Measurements from ENCODE around the gene MAPT.
A peak's percentile ranks its signal among the peaks of the same experiment; 100 is the strongest.

The MAPT gene

GRCh38 chr17:45851464-45851863, 42.9 kb upstream of the MAPT start:
- no peak for DNase-seq (ENCODE audit: low read depth in 2 of 2)

GRCh38 chr17:45851873-45852272, 42.5 kb upstream of the MAPT start:
- DNase-seq (ENCODE audit: low read depth in 2 of 2), result no peak
- TF ChIP-seq, protein P1, sequence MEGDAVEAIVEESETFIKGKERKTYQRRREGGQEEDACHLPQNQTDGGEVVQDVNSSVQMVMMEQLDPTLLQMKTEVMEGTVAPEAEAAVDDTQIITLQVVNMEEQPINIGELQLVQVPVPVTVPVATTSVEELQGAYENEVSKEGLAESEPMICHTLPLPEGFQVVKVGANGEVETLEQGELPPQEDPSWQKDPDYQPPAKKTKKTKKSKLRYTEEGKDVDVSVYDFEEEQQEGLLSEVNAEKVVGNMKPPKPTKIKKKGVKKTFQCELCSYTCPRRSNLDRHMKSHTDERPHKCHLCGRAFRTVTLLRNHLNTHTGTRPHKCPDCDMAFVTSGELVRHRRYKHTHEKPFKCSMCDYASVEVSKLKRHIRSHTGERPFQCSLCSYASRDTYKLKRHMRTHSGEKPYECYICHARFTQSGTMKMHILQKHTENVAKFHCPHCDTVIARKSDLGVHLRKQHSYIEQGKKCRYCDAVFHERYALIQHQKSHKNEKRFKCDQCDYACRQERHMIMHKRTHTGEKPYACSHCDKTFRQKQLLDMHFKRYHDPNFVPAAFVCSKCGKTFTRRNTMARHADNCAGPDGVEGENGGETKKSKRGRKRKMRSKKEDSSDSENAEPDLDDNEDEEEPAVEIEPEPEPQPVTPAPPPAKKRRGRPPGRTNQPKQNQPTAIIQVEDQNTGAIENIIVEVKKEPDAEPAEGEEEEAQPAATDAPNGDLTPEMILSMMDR (IDR thresholded peaks at IDR 0.05; ENCODE audit: low read depth, low read length), result no peak
- no peak overlapping the region for H3K4me3 ChIP-seq (replicated peaks in 1 of 2; ENCODE audit: low read depth in 2 of 2, low read length in 2 of 2)

More at GRCh38 chr17:45851464-45851863, 42.9 kb upstream of the MAPT start:
- TF ChIP-seq, protein P1 (IDR thresholded peaks at IDR 0.05; ENCODE audit: low read depth, low read length), result no peak
- no peak overlapping the region for H3K4me3 ChIP-seq (replicated peaks in 1 of 2; ENCODE audit: low read depth in 2 of 2, low read length in 2 of 2)

DNA sequence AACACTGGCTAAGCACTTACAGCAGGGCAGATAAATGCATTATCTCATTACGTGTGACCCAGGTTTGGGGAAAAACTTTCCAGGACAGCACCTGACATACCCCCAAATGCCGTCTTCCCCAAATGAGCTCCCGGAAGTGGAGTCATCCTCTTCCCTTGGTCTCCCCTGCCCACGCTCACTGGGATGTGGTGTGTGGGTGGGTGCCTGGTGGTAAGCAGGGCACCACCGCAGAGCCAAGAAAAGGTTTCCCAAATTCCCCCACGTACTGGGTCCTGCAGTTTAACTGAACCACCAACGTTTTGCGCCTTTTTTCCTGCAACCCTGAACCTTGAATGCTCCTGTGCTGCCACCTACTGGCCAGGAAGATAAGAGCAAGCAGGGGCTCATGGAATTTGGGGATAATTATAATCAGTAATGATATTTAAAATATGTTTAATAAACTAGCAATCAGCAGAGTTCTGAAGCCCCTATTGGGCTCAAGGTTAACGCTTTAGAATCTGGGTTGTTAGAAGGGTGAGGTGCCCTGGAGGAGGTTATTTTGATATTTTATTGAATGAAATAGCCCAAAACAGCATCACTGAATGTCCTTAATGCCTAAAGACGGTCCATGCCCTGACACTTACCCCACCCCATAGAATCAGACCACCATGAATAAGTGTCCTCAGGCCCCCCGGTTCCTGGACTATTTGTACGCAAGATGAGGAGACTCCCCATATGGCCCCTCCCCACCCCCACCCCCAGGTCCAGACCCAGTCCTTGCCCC, 41.6 kb upstream of the MAPT start:
- TF ChIP-seq, protein P1 (IDR thresholded peaks at IDR 0.05; ENCODE audit: low read depth, low read length), result peak; percentile 86
- peak; percentile 68 for DNase-seq (ENCODE audit: low read depth in 2 of 2)
- H3K4me3 ChIP-seq (replicated peaks in 1 of 2; ENCODE audit: low read depth in 2 of 2, low read length in 2 of 2), result no peak overlapping the region

DNA sequence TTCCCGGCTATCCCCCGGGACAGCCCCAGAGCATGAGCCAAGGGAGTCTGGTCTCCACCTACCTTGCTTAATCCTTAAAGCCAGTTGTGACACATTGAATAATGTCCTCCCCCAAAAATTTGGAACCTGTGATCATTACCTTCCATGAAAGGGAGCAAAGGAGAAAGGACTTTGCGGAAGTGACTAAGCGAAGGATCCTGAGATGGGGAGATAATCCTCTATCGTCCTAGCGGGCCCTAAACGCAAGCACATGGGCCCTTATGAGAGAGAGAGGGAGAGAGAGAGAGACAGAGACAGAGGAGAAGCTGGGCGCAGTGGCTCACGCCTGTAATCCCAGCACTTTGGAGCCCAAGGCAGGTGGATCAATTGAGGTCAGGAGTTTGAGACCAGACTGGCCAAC, 40.1 kb upstream of the MAPT start:
- no peak overlapping the region for H3K4me3 ChIP-seq (replicated peaks in 1 of 2; ENCODE audit: low read depth in 2 of 2, low read length in 2 of 2)
- no peak for DNase-seq (ENCODE audit: low read depth in 2 of 2)
- TF ChIP-seq, protein P1 (IDR thresholded peaks at IDR 0.05; ENCODE audit: low read depth, low read length), result no peak

GRCh38 chr17:45855691-45856336, 38.5 kb upstream of the MAPT start:
- DNase-seq (ENCODE audit: low read depth in 2 of 2), result no peak
- no peak overlapping the region for H3K4me3 ChIP-seq (replicated peaks in 1 of 2; ENCODE audit: low read depth in 2 of 2, low read length in 2 of 2)
- TF ChIP-seq, protein P1 (IDR thresholded peaks at IDR 0.05; ENCODE audit: low read depth, low read length), result no peak

- no peak overlapping the region for H3K4me3 ChIP-seq (replicated peaks in 1 of 2; ENCODE audit: low read depth in 2 of 2, low read length in 2 of 2)
- DNase-seq (ENCODE audit: low read depth in 2 of 2), result peak; percentile 33 to 34
These were observed 36.2 kb upstream of the MAPT start for GRCh38 chr17:45857977-45858708.

More at GRCh38 chr17:45857977-45858708, 36.2 kb upstream of the MAPT start:
- TF ChIP-seq, protein P1 (IDR thresholded peaks at IDR 0.05; ENCODE audit: low read depth, low read length), result no peak
